Dermis blood vessel endothelial cell (primary cell): ENCODE results near the gene SYCP3. TPM values are rescaled to one million over a fixed set of nuclear protein-coding genes. Genes with fewer than 3 reads are reported as not detected.
"Not testable (repeated sequence)": the region's sequence is repeated elsewhere in the genome, so short reads cannot be mapped to it uniquely, and the experiment has no call there.

Experiments
- DNase-seq: peaks from one replicate; pipeline ENCODE4 v3.0.0; 2010
- total RNA-seq: library from RNA; depleted of rRNA; stranded (reverse); fragments of >200 nt; gene quantifications from 2 replicates; pipeline ENCODE4 v1.2.3, GENCODE V29; 2014

Gene SYCP3
- total RNA-seq, 1 donor from 2014 or later = not detected

DNA sequence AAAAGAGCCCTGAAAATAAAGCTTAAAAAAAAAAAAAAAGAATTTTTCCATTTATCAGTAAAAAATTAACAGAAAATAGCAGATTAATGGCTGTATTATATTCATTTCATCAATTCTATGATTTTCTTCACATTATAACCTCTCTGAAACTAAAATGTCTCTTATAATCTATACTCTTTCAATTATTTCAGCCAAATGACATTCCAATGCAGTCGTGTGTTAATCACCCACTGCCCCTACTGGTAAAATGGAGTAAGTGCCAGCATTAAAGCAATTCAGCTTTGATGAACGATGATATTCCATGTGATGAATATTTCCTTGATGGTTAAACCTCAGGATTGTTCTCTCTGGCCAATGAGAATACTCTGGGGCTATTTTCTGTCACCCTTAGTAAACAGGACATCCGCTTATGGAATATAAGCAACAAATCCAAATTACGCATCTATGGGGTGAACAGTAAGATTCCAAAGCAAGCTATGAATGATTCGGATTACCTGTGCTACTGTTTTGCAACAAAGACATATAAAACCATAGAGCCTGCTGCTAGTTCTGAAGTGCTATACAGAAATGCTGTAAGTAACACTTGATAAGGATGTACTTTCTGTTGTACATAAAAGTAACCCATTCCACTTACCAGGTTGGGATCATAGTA, 20.3 kb upstream of the SYCP3 start:
- DNase-seq = peak; percentile 59

DNA sequence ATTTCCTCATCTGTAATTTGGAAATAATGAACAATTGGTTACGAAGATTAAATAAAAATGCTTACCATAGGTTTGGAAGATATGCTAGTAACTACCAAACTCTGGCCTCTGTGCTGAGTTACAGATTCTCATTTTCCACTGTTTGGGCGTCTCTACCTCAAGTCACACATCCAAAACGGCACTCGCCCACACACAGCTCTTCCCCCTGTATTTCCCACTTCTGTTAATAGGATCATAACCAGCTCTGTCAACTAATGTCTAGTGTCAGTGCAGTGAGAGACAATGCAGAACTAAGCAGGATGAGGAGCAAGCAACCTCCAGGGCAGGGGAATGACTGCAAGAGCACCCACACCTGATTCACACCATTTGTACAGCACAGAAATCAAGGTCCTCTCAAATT, 10.9 kb upstream of the SYCP3 start:
- no peak for DNase-seq

- DNase-seq = no peak
Measured at GRCh38 chr12:101749657-101750056, 10.4 kb upstream of the SYCP3 start.

- DNase-seq = no peak
Measured at GRCh38 chr12:101748907-101749306, 9.6 kb upstream of the SYCP3 start.

GRCh38 chr12:101747697-101748096, 8.4 kb upstream of the SYCP3 start:
- no peak for DNase-seq

GRCh38 chr12:101746661-101747060, 7.4 kb upstream of the SYCP3 start:
- DNase-seq = no peak

DNA sequence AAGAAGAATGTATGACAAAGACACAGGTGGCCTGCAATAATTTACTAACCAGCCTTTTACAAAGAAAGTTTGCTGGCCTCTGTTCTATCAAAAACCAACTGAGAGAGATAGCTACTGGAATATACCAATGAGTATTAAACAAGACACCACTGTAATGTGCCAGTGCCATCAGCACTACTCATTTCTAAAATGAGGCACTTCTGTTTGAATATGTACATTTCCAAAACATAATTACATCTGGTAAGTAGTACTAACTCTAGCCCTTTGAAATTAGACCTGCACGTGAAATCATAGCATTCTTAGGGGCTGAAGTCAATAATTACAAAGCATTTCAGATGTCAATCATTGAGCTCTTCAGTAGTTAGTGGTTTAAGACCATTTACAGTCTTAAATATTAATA, 6.9 kb upstream of the SYCP3 start:
- DNase-seq = no peak

DNA sequence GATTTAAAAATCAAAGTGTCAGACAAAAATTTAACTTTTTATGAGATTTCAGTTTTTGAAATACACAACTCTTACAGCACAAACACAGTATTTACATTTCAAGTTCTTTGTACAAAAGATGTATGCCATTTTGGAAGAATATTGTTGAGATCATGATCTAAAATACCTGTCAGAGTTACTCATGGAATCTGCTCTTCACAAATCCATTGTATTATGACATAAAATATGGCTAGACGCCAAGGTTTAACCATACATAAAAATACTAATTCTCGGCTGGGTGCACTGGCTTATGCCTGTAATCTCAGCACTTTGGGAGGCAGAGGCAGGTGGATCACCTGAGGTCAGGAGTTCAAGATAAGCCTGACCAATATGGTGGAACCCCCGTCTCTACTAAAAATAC, 6.2 kb upstream of the SYCP3 start:
- peak; percentile 43 for DNase-seq

DNA sequence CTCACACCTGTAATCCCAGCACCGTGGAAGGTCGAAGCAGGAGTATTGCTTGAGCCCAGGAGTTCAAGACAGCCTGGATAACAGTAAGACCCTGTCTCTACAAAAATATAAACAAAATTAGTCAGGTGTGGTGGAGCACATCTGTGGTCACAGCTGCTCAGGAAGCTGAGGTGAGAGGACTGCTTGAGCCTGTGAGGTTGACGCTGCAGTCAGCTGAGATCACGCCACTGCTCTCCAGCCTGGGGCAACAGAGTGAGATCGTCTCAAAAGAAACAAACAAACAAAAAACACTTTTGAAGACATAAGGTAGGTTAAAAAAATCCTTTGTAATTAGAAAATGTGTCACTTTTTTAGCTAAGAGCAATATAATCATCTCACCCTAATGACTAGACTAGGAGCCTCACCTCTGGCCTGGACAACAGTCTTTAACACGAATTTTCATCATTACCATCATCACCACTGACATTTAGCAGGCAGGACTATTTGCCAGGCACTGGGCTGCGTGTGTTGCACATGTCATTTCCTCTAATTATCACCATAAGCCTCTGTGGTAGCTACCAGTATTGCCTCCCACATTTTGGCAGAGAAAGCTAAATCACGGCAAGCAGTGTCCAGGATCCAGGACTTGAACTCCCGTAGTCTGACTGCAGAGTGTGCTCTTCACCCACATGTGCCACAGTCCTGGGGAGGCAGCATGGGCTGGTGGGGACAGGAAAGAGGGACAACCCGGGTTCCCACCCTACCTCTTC, 4.6 kb upstream of the SYCP3 start:
- DNase-seq = no peak

DNA sequence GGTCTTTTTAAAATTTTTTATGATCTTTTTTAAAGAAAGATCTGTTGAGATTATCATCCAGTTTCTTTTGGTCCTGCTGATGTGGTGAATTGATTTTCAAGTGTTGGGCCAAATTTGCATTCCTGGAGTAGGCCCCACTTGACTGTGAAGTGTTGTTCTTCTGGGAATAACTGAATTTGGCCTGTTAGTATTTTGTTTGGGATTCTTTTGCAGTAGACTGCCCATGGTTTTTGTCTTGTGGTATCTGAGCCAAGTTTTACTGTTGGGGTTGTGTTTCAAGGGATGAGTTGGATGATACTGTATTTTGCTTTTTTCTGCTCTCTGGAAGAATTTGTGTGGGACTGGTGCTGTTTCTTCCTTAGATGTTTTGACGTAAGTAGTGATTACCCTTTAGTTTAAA, 4.0 kb upstream of the SYCP3 start:
- no peak for DNase-seq

GRCh38 chr12:101740980-101741379, 1.7 kb upstream of the SYCP3 start:
- no peak for DNase-seq

DNA sequence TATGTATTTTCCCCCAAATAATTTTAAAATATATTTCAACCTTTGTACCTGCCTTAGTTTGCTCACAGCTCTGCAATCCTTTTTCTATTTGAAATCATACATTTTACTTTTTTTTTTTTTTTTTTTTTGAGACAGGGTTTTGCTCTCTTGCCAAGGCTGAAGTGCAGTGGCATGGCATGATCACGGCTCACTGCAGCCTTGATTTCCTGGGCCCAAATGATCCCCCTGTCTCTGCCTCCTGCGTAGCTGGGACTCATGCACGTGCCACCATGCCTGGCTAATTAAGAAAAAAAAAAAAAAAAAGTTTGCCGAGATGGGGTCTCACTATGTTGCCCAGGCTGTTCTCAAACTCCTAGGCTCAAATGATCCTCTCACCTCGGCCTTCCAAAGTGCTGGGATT, 1.3 kb upstream of the SYCP3 start:
- no peak for DNase-seq

GRCh38 chr12:101737476-101737875, 1.8 kb downstream of the SYCP3 start:
- DNase-seq = no peak

DNA sequence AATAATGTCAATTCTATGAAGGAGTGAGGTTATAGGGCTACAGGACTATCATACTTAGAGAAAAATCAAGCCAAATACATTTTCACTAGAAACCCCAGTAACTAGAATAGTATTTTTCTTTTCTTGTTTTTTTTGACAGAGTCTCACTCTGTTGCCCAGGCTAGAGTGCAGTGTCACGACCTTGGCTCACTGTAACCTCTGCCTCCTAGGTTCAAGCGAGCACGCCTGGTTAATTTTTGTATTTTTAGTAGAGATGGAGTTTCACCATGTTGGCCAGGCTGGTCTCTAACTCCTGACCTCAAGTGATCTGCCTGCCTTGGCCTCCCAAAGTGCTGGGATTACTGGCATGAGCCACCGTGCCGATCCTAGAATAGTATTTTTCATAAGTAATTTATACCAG, 4.8 kb downstream of the SYCP3 start:
- DNase-seq = not testable (repeated sequence)

- DNase-seq = no peak
Measured at GRCh38 chr12:101733166-101733565, 6.1 kb downstream of the SYCP3 start.

DNA sequence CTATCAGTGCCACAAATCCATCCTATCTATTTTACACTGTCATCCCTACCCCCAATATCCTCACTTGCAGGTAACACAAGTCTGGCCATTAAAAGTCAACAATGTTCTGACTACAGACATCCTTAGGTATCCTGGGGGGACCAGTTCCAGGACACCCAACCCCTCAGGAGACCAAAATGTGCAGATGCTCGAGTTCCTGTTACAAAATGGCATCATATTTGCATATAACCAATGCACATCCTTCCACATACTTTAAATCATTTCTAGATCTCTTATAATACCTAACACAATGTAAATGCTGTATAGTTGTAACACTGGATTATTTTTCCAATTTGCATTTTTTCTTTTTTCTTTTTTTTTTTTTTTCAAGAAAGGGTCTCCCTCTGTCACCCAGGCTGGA, 6.9 kb downstream of the SYCP3 start:
- no peak for DNase-seq

DNA sequence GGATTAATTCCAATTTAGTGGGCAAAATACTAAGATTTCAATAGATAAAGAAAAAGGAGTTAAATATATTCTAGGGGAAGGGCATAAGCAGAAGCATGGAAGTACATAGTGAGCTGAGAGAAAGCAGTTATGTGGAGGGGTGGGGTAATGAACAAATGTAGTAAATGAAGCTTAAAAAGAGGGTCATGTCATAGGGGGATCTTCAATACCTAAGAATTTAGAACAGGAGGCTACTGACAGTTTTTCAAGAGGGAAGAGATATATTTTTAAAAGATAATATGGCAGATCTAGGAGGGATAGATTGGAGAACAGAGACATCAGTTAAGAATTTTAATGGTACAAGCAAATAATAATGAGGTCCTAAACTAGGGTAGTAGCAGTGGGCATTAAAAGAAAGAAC, 9.4 kb downstream of the SYCP3 start:
- DNase-seq = no peak

GRCh38 chr12:101727098-101727497, 12.2 kb downstream of the SYCP3 start:
- no peak for DNase-seq

DNA sequence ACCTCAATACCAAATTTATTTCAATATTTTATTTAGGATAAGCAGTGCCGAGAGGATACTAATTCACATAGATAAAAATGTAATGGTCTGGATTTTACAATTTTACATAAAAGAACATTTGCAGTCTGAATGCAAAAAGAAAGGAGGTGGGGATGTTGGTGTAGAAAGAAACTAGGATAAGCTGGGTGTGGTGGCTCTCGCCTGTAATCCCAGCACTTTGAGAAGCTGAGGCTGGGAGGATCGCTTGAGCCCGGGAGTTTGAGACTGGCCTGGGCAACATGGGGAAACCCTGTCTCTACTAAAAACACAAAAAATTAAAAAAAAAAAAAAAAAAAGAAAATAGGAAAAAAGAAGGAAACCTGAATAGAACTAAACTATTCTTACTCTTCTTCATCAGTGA, 16.9 kb downstream of the SYCP3 start:
- DNase-seq = no peak

- no peak for DNase-seq
Measured at GRCh38 chr12:101720118-101720517, 19.1 kb downstream of the SYCP3 start.

DNA sequence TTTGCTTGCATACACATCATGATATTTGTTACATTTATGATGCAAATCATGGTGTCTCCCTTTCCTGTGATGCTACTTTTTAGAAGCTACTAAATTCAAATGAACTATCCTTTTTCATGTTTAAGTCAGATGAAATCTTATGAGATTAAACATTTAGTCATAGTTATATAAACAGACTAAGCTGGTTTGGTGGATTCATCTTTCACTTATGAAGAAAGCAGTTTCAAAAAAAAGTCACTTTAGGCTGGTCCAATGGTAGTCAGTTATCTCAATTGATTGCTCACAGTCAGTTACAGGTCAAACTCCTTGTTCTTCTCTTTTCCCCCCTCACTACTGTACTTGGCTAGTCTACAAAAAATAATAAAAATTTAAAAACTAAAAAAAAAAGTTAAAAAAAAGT, 19.7 kb downstream of the SYCP3 start:
- no peak for DNase-seq

GRCh38 chr12:101714877-101715444, 24.3 kb downstream of the SYCP3 start:
- no peak for DNase-seq

DNA sequence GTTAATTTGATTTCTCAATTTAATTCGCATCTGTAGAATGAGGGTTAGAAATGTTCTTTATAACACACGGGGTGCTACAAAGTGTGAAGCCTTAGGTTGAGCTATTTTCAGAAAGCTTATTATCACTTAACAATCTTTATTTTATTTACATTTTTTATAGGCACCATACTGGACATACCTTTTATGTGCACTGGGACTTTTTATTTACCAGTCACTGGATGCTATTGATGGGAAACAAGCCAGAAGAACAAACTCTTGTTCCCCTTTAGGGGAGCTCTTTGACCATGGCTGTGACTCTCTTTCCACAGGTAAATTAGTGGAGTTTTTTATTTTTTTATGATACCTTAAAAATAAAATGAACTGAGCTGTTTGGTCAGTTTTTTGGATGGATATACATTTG, 25.3 kb downstream of the SYCP3 start:
- no peak for DNase-seq

DNA sequence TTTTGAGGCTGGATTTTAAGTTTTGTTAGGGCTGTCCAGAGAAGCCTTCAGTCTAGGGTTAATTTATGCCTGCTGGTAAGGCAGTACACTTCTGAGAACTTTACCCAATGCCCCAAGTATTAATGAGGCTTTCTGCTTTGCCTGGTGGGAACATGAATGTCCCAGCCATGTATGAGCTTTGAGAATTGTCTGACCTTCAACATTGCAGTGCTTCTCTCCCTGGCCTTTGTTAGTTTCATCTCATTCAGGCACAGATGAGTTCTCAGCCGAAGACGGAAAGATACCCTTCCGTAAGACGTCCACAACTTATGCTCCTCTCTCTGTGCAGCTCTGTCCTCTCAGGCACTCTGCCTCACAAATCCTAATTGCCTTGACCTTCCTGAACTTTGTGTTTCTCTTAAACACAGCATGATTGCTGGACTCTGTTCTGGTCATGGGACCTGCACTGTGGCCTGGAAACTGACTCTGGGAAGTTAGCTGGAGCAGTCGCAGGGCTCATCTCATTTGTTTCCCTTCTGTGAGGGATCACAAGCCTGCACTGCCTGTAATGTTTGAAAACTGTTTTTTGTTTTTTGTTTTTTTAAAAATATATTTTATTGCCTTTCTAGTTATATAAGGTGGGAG, 26.1 kb downstream of the SYCP3 start:
- peak; percentile 2 for DNase-seq
